Lower leg skin (tissue), 4 donors: Measurements from ENCODE around the gene MEAK7. TPM values are rescaled to one million over a fixed set of nuclear protein-coding genes. Genes with fewer than 3 reads are reported as not detected.

ENCODE experiments used
- DNase-seq, 2 donors: peaks; one replicate each; pipeline ENCODE4 v3.0.0-alpha.2; 2019; ENCODE audit warnings: low spot score in 2 of 2
- H3K4me3 ChIP-seq: fragments of 200-600 bp; sonication (generic); 2 replicates; pipeline ENCODE4 v1.5.1; 2017; ENCODE audit warnings: mild to moderate bottlenecking, low read depth; ENCODE audit not compliant: poor library complexity, severe bottlenecking
- CTCF ChIP-seq, 3 donors: fragments of 450-650 bp; IDR thresholded peaks; one replicate each; pipeline ENCODE4 v1.5.1; 2016; ENCODE audit warnings: antibody characterized with exemption in 3 of 3, mild to moderate bottlenecking in 3 of 3, moderate library complexity in 2 of 3
- POLR2A ChIP-seq, 2 donors: fragments of 450-650 bp; IDR thresholded peaks; one replicate each; pipeline ENCODE4 v1.6.1; 2016 to 2017; ENCODE audit warnings: antibody characterized with exemption in 2 of 2, mild to moderate bottlenecking in 1 of 2, moderate library complexity in 1 of 2
- WGBS, 2 donors: methylation state at CpG; one replicate each; pipeline ENCODE4 v1.1.5; 2018; 5-methylcytosine and 5-hydroxymethylcytosine counted together
- intact Hi-C: fragments of 100-400 bp; cut with DNase I; formaldehyde crosslinking; loops from one replicate; pipeline ENCODE4 v1.15.0; 2023; ENCODE audit warnings: low total_unique reads
- total RNA-seq, 4 donors: library from RNA; depleted of rRNA; stranded (reverse); fragments of >200 nt; gene quantifications; one replicate each; pipeline ENCODE4 v1.1.0, GENCODE V29; 2016

The MEAK7 gene
- total RNA-seq, 4 donors from 2014 or later = 10.2 to 20.8 (median 14.9) TPM

- H3K4me3 ChIP-seq = no peak overlapping the region
- intact Hi-C loops = no loop called here
- TF ChIP-seq POLR2A (IDR thresholded peaks at IDR 0.05) (no peak), CTCF (IDR thresholded peaks at IDR 0.05) (no peak)
- DNase-seq = peak in 1 of 2 donors; percentile 82
- WGBS, 2 donors = 89 to 93% methylated on average over 30 of the region's 30 CpGs
Observed at GRCh38 chr16:84461413-84462295, 42.8 kb downstream of the MEAK7 start.

GRCh38 chr16:84461029-84461412, 43.4 kb downstream of the MEAK7 start:
- 83 to 85% methylated on average over 8 of the region's 8 CpGs for WGBS, 2 donors
- H3K4me3 ChIP-seq = no peak overlapping the region
- intact Hi-C loops = no loop called here
- DNase-seq = no peak
- TF ChIP-seq CTCF (IDR thresholded peaks at IDR 0.05) (no peak), POLR2A (IDR thresholded peaks at IDR 0.05) (no peak)

GRCh38 chr16:84460406-84461028, 43.9 kb downstream of the MEAK7 start:
- TF ChIP-seq POLR2A (IDR thresholded peaks at IDR 0.05) (no peak), CTCF (IDR thresholded peaks at IDR 0.05) (no peak)
- WGBS, 2 donors = 78 to 81% methylated on average over 20 of the region's 20 CpGs

GRCh38 chr16:84459941-84460405, 44.5 kb downstream of the MEAK7 start:
- DNase-seq = peak in 1 of 2 donors; percentile 74
- intact Hi-C loops = no loop called here
- WGBS, 2 donors = 74 to 89% methylated on average over 13 to 14 of the region's 14 CpGs
- H3K4me3 ChIP-seq = no peak overlapping the region
- TF ChIP-seq CTCF (IDR thresholded peaks at IDR 0.05) (no peak), POLR2A (IDR thresholded peaks at IDR 0.05) (no peak)

More at GRCh38 chr16:84460406-84461028, 43.9 kb downstream of the MEAK7 start:
- H3K4me3 ChIP-seq = no peak overlapping the region
- peak in 1 of 2 donors; percentile 79 for DNase-seq
- intact Hi-C loops = no loop called here

- no peak for TF ChIP-seq POLR2A (IDR thresholded peaks at IDR 0.05)
- intact Hi-C loops = no loop called here
- no peak for DNase-seq
- H3K4me3 ChIP-seq = no peak overlapping the region
- WGBS, 2 donors = 93% methylated on average over 2 of the region's 2 CpGs
Observed at GRCh38 chr16:84459533-84459894, 44.9 kb downstream of the MEAK7 start.
